HepG2 (cell line): ENCODE data around the gene GLTPD2. TPM values are rescaled to one million over a fixed set of nuclear protein-coding genes. Genes with fewer than 3 reads are reported as not detected.
A peak's percentile ranks its signal among the peaks of the same experiment; 100 is the strongest.

ENCODE experiments used
- ARNTL ChIP-seq: sonication (generic); formaldehyde crosslinking; IDR thresholded peaks from 2 replicates; pipeline ENCODE4 v1.4.0; 2020; ENCODE audit warnings: mild to moderate bottlenecking, missing genetic modification reagents
- DMAP1 ChIP-seq: IDR thresholded peaks from 2 replicates; pipeline ENCODE4 v1.6.1; 2016
- FOXJ3 ChIP-seq: sonication (generic); formaldehyde crosslinking; IDR thresholded peaks from 2 replicates; pipeline ENCODE4 v1.4.0; 2020; ENCODE audit warnings: missing genetic modification reagents, mild to moderate bottlenecking, borderline replicate concordance
- HES4 ChIP-seq: sonication (generic); formaldehyde crosslinking; IDR thresholded peaks from 2 replicates; pipeline ENCODE4 v1.9.0; 2021; ENCODE audit warnings: mild to moderate bottlenecking, missing genetic modification reagents, borderline replicate concordance
- KDM1A ChIP-seq: IDR thresholded peaks from 2 replicates; pipeline ENCODE4 v1.6.1; 2016; ENCODE audit warnings: missing compliant biosample characterization
- KDM4B ChIP-seq: sonication (generic); formaldehyde crosslinking; IDR thresholded peaks from 2 replicates; pipeline ENCODE4 v1.4.0; 2020; ENCODE audit warnings: missing genetic modification reagents
- MAF1 ChIP-seq: sonication (generic); formaldehyde crosslinking; IDR thresholded peaks from 2 replicates; pipeline ENCODE4 v1.5.0; 2020; ENCODE audit warnings: missing genetic modification reagents, borderline replicate concordance
- NCOA1 ChIP-seq: sonication (generic); formaldehyde crosslinking; IDR thresholded peaks from 2 replicates; pipeline ENCODE4 v1.9.0; 2021; ENCODE audit warnings: missing genetic modification reagents
- NFIB ChIP-seq: sonication (generic); formaldehyde crosslinking; IDR thresholded peaks from 2 replicates; pipeline ENCODE4 v1.9.0; 2021; ENCODE audit warnings: missing genetic modification reagents, mild to moderate bottlenecking, borderline replicate concordance
- NONO ChIP-seq, 2 experiments: fragments of 450-650 bp in 1 of 2; sonication (generic) in 1 of 2; formaldehyde crosslinking in 1 of 2; IDR thresholded peaks in 1 of 2; conservative IDR thresholded peaks in 1 of 2; 2 replicates each; pipeline versions ENCODE4 v1.6.1 to v1.8.0; 2017 to 2022; ENCODE audit warnings: mild to moderate bottlenecking in 1 of 2, missing genetic modification reagents in 1 of 2, moderate library complexity in 1 of 2
- NR2C2 ChIP-seq: sonication (generic); formaldehyde crosslinking; IDR thresholded peaks from 2 replicates; pipeline ENCODE4 v1.4.0; 2020; ENCODE audit warnings: missing genetic modification reagents, mild to moderate bottlenecking, moderate library complexity, borderline replicate concordance
- PCBP1 ChIP-seq: fragments of 200-400 bp; formaldehyde crosslinking; IDR thresholded peaks from 2 replicates; pipeline ENCODE4 v1.6.1; 2017; ENCODE audit warnings: mild to moderate bottlenecking, low read depth, low read length, borderline replicate concordance
- PHF8 ChIP-seq: sonication (generic); formaldehyde crosslinking; IDR thresholded peaks from 2 replicates; pipeline ENCODE4 v1.5.0; 2020; ENCODE audit warnings: missing genetic modification reagents
- PRMT3 ChIP-seq: sonication (generic); formaldehyde crosslinking; IDR thresholded peaks from 2 replicates; pipeline ENCODE4 v1.8.1; 2022; ENCODE audit warnings: low read depth, mild to moderate bottlenecking, moderate library complexity, missing genetic modification reagents, borderline replicate concordance
- RELA ChIP-seq: sonication (generic); formaldehyde crosslinking; IDR thresholded peaks from 2 replicates; pipeline ENCODE4 v1.4.0; 2020; ENCODE audit warnings: missing genetic modification reagents
- RFX1 ChIP-seq: fragments of 450-650 bp; IDR thresholded peaks from 2 replicates; pipeline ENCODE4 v1.6.1; 2017
- RXRB ChIP-seq: IDR thresholded peaks from 2 replicates; pipeline ENCODE4 v1.6.1; 2016; ENCODE audit warnings: borderline replicate concordance, missing genetic modification reagents, missing compliant biosample characterization
- TEAD2 ChIP-seq: sonication (generic); formaldehyde crosslinking; IDR thresholded peaks from 2 replicates; pipeline ENCODE4 v1.9.0; 2021; ENCODE audit warnings: missing genetic modification reagents
- ZNF232 ChIP-seq: sonication (generic); formaldehyde crosslinking; IDR thresholded peaks from 2 replicates; pipeline ENCODE4 v1.4.0; 2020; ENCODE audit warnings: missing genetic modification reagents, borderline replicate concordance
- ZNF234 ChIP-seq: sonication (generic); formaldehyde crosslinking; conservative IDR thresholded peaks from 2 replicates; pipeline ENCODE4 v1.5.1; 2020; ENCODE audit warnings: mild to moderate bottlenecking, missing genetic modification reagents
- ZNF670 ChIP-seq: sonication (generic); formaldehyde crosslinking; IDR thresholded peaks from 2 replicates; pipeline ENCODE4 v1.8.0; 2022; ENCODE audit warnings: mild to moderate bottlenecking, missing genetic modification reagents, borderline replicate concordance
- ZSCAN20 ChIP-seq: sonication (generic); formaldehyde crosslinking; IDR thresholded peaks from 2 replicates; pipeline ENCODE4 v1.4.0; 2020; ENCODE audit warnings: missing genetic modification reagents, mild to moderate bottlenecking, borderline replicate concordance
- polyA plus RNA-seq, 8 experiments: library from polyadenylated mRNA; depleted of rRNA in 3 of 8; stranded (reverse) in 7 of 8; unstranded in 1 of 8; fragments of >200 nt; fragmentation: Illumina TruSeq in 4 of 8; extraction: Trizol in 4 of 8; gene quantifications; 2 replicates each; pipeline versions ENCODE4 v1.2.1 to v1.2.3, GENCODE V29; 2011 to 2016; ENCODE audit warnings: low read depth in 4 of 8, missing spikeins in 1 of 8, mixed read lengths in 1 of 8; ENCODE audit not compliant: insufficient read depth in 1 of 8
- total RNA-seq, 5 experiments: library from RNA; depleted of rRNA; stranded (reverse); fragments of >200 nt; fragmentation: Illumina TruSeq; extraction: Trizol; gene quantifications; 2 replicates each; pipeline ENCODE4 v1.2.3, GENCODE V29; 2016; ENCODE audit warnings: low read depth in 1 of 5
- TF ChIP-seq, protein P1 (sequence below): sonication (generic); formaldehyde crosslinking; IDR thresholded peaks from 2 replicates; pipeline ENCODE4 v1.4.0; 2020; ENCODE audit warnings: mild to moderate bottlenecking, low read depth, missing genetic modification reagents
- TF ChIP-seq, protein P2 (sequence below): sonication (generic); formaldehyde crosslinking; conservative IDR thresholded peaks from 2 replicates; pipeline ENCODE4 v1.4.0; 2020; ENCODE audit warnings: missing genetic modification reagents
- TF ChIP-seq, protein P3 (sequence below): sonication (generic); formaldehyde crosslinking; IDR thresholded peaks from 2 replicates; pipeline ENCODE4 v1.5.0; 2020; ENCODE audit warnings: missing genetic modification reagents

GLTPD2 gene
- total and polyA plus RNA-seq, 2 of the 13 experiments (the other 11 are each of a cell fraction or from before 2014, with no cell fraction given): 7.5 to 12.9 TPM

DNA sequence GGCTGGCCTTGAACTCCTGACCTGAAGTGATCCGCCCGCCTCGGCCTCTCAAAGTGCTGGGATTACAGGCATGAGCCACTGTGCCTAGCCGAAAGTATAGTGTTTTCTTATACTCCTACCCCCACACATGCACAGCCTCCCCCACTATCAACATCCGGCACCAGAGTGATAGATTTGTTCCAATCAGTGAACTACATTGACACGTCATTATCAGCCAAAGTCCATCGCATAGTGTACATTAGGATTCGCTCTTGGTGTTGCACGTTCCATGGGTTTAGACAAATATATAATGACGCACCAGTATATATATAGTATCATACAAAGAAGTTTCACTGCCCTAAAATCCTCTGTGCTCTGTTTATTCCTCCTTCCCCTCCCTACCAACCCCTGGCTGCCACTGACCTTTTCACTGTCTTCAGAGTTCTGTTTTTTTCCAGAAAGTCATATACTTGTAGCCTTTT, 29.0 kb upstream of the GLTPD2 start (continued):
- TF ChIP-seq NONO (IDR thresholded peaks at IDR 0.05) (no peak), NONO (CRISPR knock-in tag; conservative IDR thresholded peaks at IDR 0.05) (peak; percentile 77; the same call in 1 of the 2 replicates), PRMT3 (CRISPR knock-in tag) (no peak), DMAP1 (CRISPR knock-in tag) (peak; percentile 73; the same call in 1 of the 2 replicates), TEAD2 (CRISPR knock-in tag) (no peak), NR2C2 (CRISPR knock-in tag) (peak; percentile 87), MAF1 (CRISPR knock-in tag) (no peak), ZNF234 (CRISPR knock-in tag) (no peak), ARNTL (CRISPR knock-in tag) (peak; percentile 91), NFIB (CRISPR knock-in tag) (no peak), RXRB (CRISPR knock-in tag) (peak; percentile 93), KDM4B (no peak), ZNF232 (CRISPR knock-in tag) (0 out of 2 replicates have a peak, but pooled peaks have one; percentile 28), KDM1A (CRISPR knock-in tag) (no peak), RFX1 (no peak), ZSCAN20 (CRISPR knock-in tag) (no peak), PHF8 (CRISPR knock-in tag) (no peak), ZNF670 (CRISPR knock-in tag) (0 out of 2 replicates have a peak, but pooled peaks have one; percentile 63), RELA (no peak), HES4 (CRISPR knock-in tag) (no peak), FOXJ3 (CRISPR knock-in tag) (peak; percentile 83; the same call in 1 of the 2 replicates), PCBP1 (no peak), NCOA1 (no peak)
- TF ChIP-seq, protein P1, sequence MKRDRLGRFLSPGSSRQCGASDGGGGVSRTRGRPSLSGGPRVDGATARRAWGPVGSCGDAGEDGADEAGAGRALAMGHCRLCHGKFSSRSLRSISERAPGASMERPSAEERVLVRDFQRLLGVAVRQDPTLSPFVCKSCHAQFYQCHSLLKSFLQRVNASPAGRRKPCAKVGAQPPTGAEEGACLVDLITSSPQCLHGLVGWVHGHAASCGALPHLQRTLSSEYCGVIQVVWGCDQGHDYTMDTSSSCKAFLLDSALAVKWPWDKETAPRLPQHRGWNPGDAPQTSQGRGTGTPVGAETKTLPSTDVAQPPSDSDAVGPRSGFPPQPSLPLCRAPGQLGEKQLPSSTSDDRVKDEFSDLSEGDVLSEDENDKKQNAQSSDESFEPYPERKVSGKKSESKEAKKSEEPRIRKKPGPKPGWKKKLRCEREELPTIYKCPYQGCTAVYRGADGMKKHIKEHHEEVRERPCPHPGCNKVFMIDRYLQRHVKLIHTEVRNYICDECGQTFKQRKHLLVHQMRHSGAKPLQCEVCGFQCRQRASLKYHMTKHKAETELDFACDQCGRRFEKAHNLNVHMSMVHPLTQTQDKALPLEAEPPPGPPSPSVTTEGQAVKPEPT: 0 out of 2 replicates have a peak, but pooled peaks have one; percentile 34
- TF ChIP-seq, protein P2, sequence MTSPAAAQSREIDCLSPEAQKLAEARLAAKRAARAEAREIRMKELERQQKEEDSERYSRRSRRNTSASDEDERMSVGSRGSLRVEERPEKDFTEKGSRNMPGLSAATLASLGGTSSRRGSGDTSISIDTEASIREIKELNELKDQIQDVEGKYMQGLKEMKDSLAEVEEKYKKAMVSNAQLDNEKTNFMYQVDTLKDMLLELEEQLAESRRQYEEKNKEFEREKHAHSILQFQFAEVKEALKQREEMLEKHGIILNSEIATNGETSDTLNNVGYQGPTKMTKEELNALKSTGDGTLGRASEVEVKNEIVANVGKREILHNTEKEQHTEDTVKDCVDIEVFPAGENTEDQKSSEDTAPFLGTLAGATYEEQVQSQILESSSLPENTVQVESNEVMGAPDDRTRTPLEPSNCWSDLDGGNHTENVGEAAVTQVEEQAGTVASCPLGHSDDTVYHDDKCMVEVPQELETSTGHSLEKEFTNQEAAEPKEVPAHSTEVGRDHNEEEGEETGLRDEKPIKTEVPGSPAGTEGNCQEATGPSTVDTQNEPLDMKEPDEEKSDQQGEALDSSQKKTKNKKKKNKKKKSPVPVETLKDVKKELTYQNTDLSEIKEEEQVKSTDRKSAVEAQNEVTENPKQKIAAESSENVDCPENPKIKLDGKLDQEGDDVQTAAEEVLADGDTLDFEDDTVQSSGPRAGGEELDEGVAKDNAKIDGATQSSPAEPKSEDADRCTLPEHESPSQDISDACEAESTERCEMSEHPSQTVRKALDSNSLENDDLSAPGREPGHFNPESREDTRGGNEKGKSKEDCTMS (CRISPR knock-in tag): no peak
- TF ChIP-seq, protein P3, sequence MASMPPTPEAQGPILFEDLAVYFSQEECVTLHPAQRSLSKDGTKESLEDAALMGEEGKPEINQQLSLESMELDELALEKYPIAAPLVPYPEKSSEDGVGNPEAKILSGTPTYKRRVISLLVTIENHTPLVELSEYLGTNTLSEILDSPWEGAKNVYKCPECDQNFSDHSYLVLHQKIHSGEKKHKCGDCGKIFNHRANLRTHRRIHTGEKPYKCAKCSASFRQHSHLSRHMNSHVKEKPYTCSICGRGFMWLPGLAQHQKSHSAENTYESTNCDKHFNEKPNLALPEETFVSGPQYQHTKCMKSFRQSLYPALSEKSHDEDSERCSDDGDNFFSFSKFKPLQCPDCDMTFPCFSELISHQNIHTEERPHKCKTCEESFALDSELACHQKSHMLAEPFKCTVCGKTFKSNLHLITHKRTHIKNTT: no peak
